HEK293 (cell line): Measurements from ENCODE around the gene INPPL1.

Experiments used
- CTCF ChIA-PET: fragments of 350-600 bp; formaldehyde crosslinking; extraction: SDS; loops from one replicate; lab custom pipeline; 2021; ENCODE audit warnings: antibody characterized with exemption; lab: Yijun Ruan, JAX
- POLR2A ChIA-PET: fragments of 300-600 bp; formaldehyde crosslinking; extraction: SDS; loops from one replicate; lab custom pipeline; 2020; ENCODE audit warnings: antibody characterized with exemption, inconsistent platforms; lab: Yijun Ruan, JAX
- H3K27ac ChIP-seq: fragments of 200-500 bp; sonication (Bioruptor generic); 2 replicates; pipeline ENCODE4 v1.5.1; 2014; ENCODE audit warnings: low read depth, low read length, control low read depth, inconsistent platforms; ENCODE audit errors: extremely low read depth
- H3K36me3 ChIP-seq, 2 experiments: fragments of 200-500 bp in 1 of 2; sonication (Bioruptor generic) in 1 of 2; 1 replicate in 1 of 2; 2 replicates in 1 of 2; pipeline ENCODE4 v1.5.1; 2014 to 2017; ENCODE audit warnings: inconsistent platforms in 2 of 2, low read length in 2 of 2; ENCODE audit not compliant: control insufficient read depth in 2 of 2, insufficient read depth in 1 of 2
- H3K4me1 ChIP-seq: fragments of 200-500 bp; sonication (Bioruptor generic); 2 replicates; pipeline ENCODE4 v1.5.1; 2014; ENCODE audit warnings: mild to moderate bottlenecking, low read length, inconsistent platforms; ENCODE audit not compliant: control insufficient read depth, insufficient read depth
- H3K4me3 ChIP-seq: 2 replicates; pipeline ENCODE4 v1.5.1; 2011; ENCODE audit warnings: low read depth, mild to moderate bottlenecking, control low read depth, low read length, moderate library complexity
- H3K9me3 ChIP-seq: fragments of 200-500 bp; sonication (Bioruptor generic); 2 replicates; pipeline ENCODE4 v1.5.1; 2014; ENCODE audit warnings: low read depth, low read length, inconsistent platforms; ENCODE audit not compliant: control insufficient read depth, insufficient read depth
- YY2 ChIP-seq: fragments of 450-650 bp; formaldehyde crosslinking; IDR thresholded peaks from 2 replicates; pipeline ENCODE4 v1.5.1; 2016; ENCODE audit warnings: missing biosample characterization, missing genetic modification characterization
- ZFHX2 ChIP-seq: fragments of 450-650 bp; formaldehyde crosslinking; conservative IDR thresholded peaks from 2 replicates; pipeline ENCODE4 v1.5.1; 2016; ENCODE audit warnings: missing biosample characterization, missing genetic modification characterization
- ZNF132 ChIP-seq: fragments of 450-650 bp; formaldehyde crosslinking; IDR thresholded peaks from 2 replicates; pipeline ENCODE4 v1.5.1; 2017; ENCODE audit warnings: missing biosample characterization, missing genetic modification characterization, borderline replicate concordance
- ZNF19 ChIP-seq: fragments of 450-650 bp; formaldehyde crosslinking; IDR thresholded peaks from 2 replicates; pipeline ENCODE4; 2016; ENCODE audit warnings: missing biosample characterization, missing genetic modification characterization, low read depth
- ZNF214 ChIP-seq: fragments of 450-650 bp; formaldehyde crosslinking; IDR thresholded peaks from 2 replicates; pipeline ENCODE4 v1.5.1; 2017; ENCODE audit warnings: missing biosample characterization, mild to moderate bottlenecking, missing genetic modification characterization, borderline replicate concordance
- ZNF341 ChIP-seq: fragments of 450-650 bp; formaldehyde crosslinking; IDR thresholded peaks from 2 replicates; pipeline ENCODE4; 2016; ENCODE audit warnings: low read depth, missing biosample characterization, missing genetic modification characterization
- ZNF521 ChIP-seq: fragments of 450-650 bp; formaldehyde crosslinking; IDR thresholded peaks from 2 replicates; pipeline ENCODE4 v1.5.1; 2017; ENCODE audit warnings: missing biosample characterization, mild to moderate bottlenecking, missing genetic modification characterization
- ZNF670 ChIP-seq: fragments of 450-650 bp; formaldehyde crosslinking; IDR thresholded peaks from 2 replicates; pipeline ENCODE4 v1.5.1; 2016; ENCODE audit warnings: missing biosample characterization, missing genetic modification characterization, low read depth
- ZNF768 ChIP-seq: fragments of 450-650 bp; formaldehyde crosslinking; IDR thresholded peaks from 2 replicates; pipeline ENCODE4 v1.5.1; 2018; ENCODE audit warnings: missing biosample characterization, mild to moderate bottlenecking, missing genetic modification characterization
- ZNF785 ChIP-seq: fragments of 450-650 bp; formaldehyde crosslinking; IDR thresholded peaks from 2 replicates; pipeline ENCODE4 v1.5.1; 2016; ENCODE audit warnings: missing biosample characterization, missing genetic modification characterization
- ZSCAN4 ChIP-seq: fragments of 450-650 bp; formaldehyde crosslinking; IDR thresholded peaks from 2 replicates; pipeline ENCODE4 v1.5.1; 2017; ENCODE audit warnings: missing biosample characterization, missing genetic modification characterization
- TF ChIP-seq, protein P1 (sequence below): fragments of 450-650 bp; formaldehyde crosslinking; IDR thresholded peaks from 2 replicates; pipeline ENCODE4 v1.5.1; 2016; ENCODE audit warnings: missing biosample characterization, missing genetic modification characterization, borderline replicate concordance

Gene INPPL1

GRCh38 chr11:72233056-72233772 is 8.6 kb downstream of the INPPL1 start:
- CTCF ChIA-PET: no interaction called here
- Histone ChIP-seq H3K9me3 (no peaks in the 10 kb centered on the region), H3K36me3 (peaks cover 0 to 98% of the 10 kb centered on the region in 2 experiments; a peak in 2 of 3 replicates), H3K4me1 (no peaks in the 10 kb centered on the region), H3K4me3 (no peak overlapping the region), H3K27ac (no peak overlapping the region)
- POLR2A ChIA-PET: interaction anchor here (1.7 kb wide), 1 partner anchor 10 kb away, joined by 9 read pairs; no protein-coding TSS in a partner anchor
- no peak for TF ChIP-seq ZNF670
- TF ChIP-seq ZNF521: no peak
- no peak for TF ChIP-seq ZNF768 (tag by site-specific recombination)
- TF ChIP-seq ZNF214: no peak
- no peak for TF ChIP-seq YY2 (tag by site-specific recombination)

DNA sequence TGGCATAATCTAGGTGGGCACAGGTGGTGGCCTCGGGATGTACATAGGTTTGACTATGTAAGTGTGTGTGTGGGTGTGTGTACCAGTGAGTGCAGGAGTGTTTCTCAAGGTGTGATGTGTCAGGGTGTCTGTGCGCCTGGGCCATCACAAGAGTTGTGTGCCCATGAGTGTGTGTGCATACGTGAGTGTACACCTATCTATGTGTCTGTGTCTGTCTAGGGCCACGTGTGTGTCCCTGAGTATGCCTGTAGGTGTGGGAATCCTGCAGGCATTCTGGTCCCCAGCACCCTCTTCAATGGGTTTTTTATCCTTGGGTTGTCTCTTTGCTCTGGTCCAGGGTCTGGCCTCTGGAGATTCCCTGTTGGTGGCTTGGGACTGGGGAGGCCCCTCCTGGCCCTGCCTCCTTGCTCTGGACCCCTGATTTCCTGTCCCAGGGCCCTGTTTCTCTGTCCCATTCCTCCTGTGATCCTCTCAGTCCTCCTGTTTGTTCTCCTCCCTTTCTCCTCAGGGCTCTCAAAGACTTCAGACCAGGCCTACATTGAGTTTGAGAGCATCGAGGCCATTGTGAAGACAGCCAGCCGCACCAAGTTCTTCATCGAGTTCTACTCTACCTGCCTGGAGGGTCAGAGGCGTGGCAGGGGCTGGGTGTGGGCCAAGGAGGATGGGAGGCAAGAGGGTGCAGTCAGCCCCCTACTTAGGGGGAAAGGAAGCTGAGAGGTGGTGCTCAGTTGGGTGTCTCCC is 9.4 kb downstream of the INPPL1 start:
- ChIA-PET CTCF (interaction anchor here (0.6 to 0.9 kb wide), 4 partner anchors 27 to 257 kb away, joined by 3 to 5 read pairs (median 3); no protein-coding TSS in a partner anchor), POLR2A (no interaction called here)
- Histone ChIP-seq H3K9me3 (no peaks in the 10 kb centered on the region), H3K27ac (no peak overlapping the region), H3K4me3 (no peak overlapping the region), H3K36me3 (peaks cover 0 to 98% of the 10 kb centered on the region in 2 experiments; a peak in 2 of 3 replicates), H3K4me1 (no peaks in the 10 kb centered on the region)
- TF ChIP-seq ZNF19 (tag by site-specific recombination) (no peak), ZNF341 (tag by site-specific recombination) (no peak), ZNF785 (tag by site-specific recombination) (no peak)

DNA sequence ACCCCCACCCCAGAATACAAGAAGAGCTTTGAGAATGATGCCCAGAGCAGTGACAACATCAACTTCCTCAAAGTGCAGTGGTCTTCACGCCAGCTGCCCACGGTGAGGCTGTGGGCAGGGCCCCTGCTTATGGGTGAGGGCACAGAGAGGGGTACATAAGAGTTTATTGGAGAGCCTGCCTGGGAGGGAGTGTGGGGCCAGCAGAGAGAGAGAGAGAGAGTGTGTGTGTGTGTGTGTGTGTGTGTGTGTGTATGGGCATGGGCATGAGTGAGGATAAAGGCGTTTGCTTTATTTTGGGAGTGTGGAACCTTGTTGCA is 9.9 kb downstream of the INPPL1 start:
- H3K4me1 ChIP-seq: no peaks in the 10 kb centered on the region
- no peaks in the 10 kb centered on the region for H3K9me3 ChIP-seq
- ChIA-PET POLR2A (interaction anchor here (0.7 kb wide), 2 partner anchors 11 to 180 kb away, joined by 3 read pairs; no protein-coding TSS in a partner anchor), CTCF (interaction anchor here (0.6 to 0.9 kb wide), 5 partner anchors 28 to 257 kb away, joined by 3 to 5 read pairs (median 3); no protein-coding TSS in a partner anchor)
- no peak overlapping the region for H3K4me3 ChIP-seq
- H3K36me3 ChIP-seq: peaks cover 0 to 93% of the 10 kb centered on the region in 2 experiments; a peak in 2 of 3 replicates
- no peak for TF ChIP-seq ZNF132 (tag by site-specific recombination)
- TF ChIP-seq, protein P1, sequence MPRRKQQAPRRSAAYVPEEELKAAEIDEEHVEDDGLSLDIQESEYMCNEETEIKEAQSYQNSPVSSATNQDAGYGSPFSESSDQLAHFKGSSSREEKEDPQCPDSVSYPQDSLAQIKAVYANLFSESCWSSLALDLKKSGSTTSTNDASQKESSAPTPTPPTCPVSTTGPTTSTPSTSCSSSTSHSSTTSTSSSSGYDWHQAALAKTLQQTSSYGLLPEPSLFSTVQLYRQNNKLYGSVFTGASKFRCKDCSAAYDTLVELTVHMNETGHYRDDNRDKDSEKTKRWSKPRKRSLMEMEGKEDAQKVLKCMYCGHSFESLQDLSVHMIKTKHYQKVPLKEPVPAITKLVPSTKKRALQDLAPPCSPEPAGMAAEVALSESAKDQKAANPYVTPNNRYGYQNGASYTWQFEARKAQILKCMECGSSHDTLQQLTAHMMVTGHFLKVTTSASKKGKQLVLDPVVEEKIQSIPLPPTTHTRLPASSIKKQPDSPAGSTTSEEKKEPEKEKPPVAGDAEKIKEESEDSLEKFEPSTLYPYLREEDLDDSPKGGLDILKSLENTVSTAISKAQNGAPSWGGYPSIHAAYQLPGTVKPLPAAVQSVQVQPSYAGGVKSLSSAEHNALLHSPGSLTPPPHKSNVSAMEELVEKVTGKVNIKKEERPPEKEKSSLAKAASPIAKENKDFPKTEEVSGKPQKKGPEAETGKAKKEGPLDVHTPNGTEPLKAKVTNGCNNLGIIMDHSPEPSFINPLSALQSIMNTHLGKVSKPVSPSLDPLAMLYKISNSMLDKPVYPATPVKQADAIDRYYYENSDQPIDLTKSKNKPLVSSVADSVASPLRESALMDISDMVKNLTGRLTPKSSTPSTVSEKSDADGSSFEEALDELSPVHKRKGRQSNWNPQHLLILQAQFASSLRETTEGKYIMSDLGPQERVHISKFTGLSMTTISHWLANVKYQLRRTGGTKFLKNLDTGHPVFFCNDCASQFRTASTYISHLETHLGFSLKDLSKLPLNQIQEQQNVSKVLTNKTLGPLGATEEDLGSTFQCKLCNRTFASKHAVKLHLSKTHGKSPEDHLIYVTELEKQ: no peak
- TF ChIP-seq ZFHX2 (tag by site-specific recombination): 0 out of 2 replicates have a peak, but pooled peaks have one; percentile 29
- 0 out of 2 replicates have a peak, but pooled peaks have one; percentile 44 for TF ChIP-seq ZSCAN4 (tag by site-specific recombination)
- no peak overlapping the region for H3K27ac ChIP-seq
